ENCODE data around the gene KRTAP5-7.

Gene KRTAP5-7

GRCh38 chr11:71495286-71496230, 31.5 kb upstream of the KRTAP5-7 start:
- no peak for DNase-seq (ENCODE audit: low spot score)

DNA sequence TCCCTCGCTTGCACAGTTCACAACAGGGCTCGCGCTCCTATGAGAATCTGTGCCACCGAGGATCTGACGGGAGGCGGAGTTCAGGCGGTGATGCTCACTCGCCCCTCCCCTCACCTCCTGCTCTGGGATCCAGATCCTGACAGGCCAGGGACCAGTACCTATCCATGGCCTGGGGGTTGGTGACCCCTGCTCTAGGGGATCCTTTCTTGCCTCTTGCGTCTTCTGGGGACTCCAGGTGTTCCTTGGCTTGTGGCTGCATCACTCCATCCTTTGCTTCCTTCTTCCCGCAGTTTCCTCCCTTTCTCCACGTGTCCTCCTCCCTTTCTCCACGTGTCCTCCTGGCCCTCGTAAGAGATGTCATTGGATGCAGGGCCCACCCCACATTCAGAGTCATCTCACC, 30.6 kb upstream of the KRTAP5-7 start:
- no peak for DNase-seq (ENCODE audit: low spot score)

DNA sequence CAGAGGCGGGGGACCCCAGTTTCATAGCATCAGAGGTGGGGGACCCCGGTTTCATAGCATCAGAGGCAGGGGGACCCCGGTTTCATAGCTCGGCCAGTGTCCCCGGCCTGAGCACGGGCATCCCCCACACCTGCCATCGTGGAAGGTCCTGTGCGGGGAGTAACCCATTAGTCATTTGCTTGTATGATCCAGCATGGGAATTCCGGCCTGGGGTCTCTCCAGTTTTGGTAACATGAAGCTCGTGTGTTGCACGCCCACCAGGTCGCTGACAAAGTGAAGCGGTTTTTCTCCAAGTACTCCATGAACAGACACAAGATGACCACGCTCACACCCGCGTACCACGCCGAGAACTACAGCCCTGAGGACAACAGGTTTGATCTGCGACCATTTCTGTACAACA, 29.0 kb upstream of the KRTAP5-7 start:
- no peak for DNase-seq (ENCODE audit: low spot score)

DNA sequence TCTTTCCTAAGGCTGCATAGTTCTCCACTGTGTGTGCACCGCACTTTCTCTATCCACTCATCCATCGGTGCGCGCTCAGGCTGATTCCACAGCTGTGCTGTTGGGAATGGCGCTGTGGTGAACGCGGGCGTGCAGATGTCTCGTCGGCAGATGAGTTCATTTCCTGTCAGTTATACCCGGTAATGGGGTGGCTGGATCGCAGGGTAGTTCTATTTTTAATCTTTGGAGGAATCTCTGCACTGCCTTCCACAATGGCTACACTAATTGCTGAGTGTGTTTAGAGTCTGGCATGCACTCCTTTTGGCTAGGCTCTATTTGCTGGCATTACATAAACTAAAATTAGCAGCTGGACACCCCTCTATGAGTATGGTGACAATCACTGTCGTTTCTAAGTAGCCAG, 27.9 kb upstream of the KRTAP5-7 start:
- no peak for DNase-seq (ENCODE audit: low spot score)

DNA sequence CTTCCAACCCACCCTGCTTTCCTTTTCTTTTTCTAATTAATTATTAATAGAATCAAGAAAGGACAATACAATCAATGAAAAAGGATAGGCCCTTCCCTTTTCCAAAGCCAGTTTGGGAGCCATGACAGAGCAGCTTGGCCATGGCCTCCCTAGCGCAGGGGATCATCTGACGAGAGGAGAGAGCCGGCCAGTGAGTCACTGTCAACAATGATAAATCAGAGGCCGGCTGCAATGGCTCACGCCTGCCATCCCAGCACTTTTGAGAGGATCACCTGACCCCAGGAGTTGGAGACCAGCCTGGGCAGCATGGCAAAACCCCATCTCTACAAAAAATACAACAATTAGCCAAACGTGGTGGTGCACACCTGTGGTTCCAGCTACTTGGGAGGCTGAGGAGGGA, 27.5 kb upstream of the KRTAP5-7 start:
- no peak for DNase-seq (ENCODE audit: low spot score)

DNA sequence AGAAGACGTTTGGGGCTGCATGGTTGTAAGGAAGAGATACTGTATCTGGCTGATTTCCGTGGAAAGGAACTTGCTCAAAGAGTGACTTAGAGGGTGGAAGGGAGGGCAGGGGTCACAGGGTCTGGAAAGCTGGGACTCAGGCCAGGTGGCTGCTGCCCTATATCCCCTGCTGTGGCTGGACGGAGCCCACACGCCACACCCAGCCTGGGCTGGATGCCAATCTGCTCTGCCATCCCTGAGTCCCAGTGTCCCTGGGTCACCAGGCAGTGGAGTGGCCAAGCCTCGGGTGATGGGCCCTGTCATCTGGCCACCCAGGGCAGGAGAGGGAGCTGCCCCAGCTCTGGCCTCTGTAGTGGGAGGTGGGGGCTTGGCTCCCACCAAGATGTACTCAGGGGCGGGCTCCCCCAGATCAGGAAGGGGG, 26.5 kb upstream of the KRTAP5-7 start:
- no peak for DNase-seq (ENCODE audit: low spot score)

DNA sequence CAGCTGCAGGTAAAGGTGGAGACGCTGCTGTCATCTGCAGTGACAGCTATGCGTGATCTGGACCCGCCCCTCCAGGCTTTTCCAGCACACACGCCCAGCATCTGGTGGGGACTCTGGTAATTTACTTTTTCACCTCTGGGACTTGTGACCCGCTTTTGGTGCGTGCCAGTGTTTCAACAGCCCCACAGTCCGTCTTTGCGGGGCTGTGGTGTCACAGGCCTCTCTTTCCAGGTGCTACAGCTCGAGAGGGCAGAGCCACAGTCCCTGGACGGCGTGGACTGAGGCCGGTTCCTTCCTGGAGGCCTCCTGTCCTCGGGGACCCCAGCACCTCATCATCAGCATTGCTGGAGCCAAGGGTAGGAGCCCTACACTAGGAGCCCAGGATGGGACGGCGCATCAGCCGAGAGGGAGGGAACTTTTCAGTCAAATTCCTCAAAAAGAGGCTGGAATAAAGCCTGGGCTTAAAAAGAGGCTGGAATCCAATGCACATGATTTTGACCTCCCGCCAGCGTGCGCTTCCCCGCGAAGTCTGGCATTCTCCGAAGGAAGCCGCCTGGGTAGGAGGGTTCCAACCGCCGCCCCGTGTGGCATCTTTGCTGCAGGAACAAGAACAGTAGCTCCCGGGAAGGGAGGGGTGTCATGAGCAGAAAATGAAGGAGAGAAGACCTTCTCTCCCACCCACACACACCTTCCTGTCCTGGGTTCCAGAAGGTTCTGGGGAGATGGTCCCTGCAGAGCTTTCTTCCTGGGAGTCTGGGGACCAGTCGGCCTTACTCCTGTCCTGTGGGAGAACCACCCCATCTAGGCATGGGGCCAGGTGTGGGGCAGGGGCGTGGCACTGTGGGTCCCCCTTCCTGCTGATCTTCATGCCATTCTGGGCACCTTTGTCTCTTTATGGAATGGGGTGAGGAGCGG, 25.7 kb upstream of the KRTAP5-7 start:
- no peak for DNase-seq (ENCODE audit: low spot score)

- no peak for DNase-seq (ENCODE audit: low spot score)
These were observed 25.0 kb upstream of the KRTAP5-7 start for GRCh38 chr11:71502026-71502425.

DNA sequence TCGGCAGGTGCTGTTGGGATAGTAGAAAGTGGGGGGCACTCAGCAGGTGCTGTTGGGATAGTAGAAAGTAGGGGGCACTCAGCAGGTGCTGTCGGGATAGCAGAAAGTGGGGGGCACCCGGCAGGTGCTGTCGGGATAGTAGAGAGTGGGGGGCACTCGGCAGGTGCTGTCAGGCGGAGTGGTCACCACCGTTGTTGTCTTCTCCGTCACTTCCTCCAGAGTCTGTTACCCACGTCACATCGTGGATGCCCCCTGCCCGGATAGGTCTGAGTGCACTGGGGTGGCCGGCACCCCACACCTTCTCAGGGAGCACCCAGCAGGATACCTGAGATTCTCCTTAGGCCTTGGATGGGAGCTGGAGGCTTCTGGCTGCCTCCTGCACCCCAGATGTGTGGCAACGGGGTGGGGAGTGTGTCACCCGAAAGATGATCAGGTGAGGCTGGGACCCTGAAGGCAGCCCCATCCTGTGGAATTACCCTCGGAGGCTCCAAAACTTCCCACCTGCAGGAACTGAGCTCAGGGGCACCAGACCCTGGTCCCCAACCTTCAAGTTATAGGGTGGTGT, 24.1 kb upstream of the KRTAP5-7 start:
- DNase-seq (ENCODE audit: low spot score): no peak

GRCh38 chr11:71504531-71504930, 22.5 kb upstream of the KRTAP5-7 start:
- DNase-seq (ENCODE audit: low spot score): no peak

GRCh38 chr11:71505001-71505400, 22.1 kb upstream of the KRTAP5-7 start:
- DNase-seq (ENCODE audit: low spot score): no peak

GRCh38 chr11:71505781-71506180, 21.3 kb upstream of the KRTAP5-7 start:
- DNase-seq (ENCODE audit: low spot score): no peak

DNA sequence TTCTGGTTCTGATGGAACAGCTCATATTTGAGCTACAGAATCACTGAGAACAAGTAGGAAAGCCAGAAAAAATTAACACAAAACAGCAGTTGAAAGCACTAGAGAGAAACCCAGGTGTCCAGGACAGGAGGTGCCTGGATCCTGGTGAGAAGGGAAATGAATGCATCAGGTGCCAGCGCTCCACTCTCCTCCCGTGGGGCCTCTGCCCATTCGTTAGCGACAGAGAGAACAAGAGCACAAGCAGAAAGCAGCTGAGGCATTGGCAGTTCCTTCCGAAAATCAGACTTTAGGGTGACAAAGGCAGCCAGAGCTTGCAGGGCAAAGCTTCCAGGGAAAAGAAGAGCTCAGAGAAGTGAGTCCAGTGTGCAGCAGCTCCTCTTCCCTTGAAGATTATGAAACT, 20.0 kb upstream of the KRTAP5-7 start:
- DNase-seq (ENCODE audit: low spot score): no peak

- DNase-seq (ENCODE audit: low spot score): no peak
These were observed 8.3 kb upstream of the KRTAP5-7 start for GRCh38 chr11:71518506-71519471.

DNA sequence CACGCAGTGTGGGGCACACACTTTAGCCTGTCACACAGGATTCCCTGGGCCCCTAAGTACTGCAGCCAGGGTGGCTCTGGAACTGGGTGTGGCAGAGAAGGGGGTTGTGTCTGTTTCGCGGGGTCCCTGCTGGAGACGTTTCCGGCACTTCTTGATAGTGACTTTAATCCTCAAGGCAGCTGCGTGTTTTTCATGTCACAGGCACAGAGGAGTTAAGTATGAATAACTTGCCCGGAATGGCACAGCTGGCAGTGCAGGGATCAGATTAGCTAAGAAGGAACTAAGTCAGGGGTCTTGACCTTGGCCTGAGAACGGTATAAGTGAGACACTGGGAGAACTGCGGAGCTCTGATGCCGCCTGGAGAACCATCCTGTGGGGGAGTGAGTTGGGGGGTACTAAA, 7.5 kb upstream of the KRTAP5-7 start:
- no peak for DNase-seq (ENCODE audit: low spot score)

GRCh38 chr11:71525188-71525937, 1.7 kb upstream of the KRTAP5-7 start:
- no peak for DNase-seq (ENCODE audit: low spot score)

- no peak for DNase-seq (ENCODE audit: low spot score)
These were observed 1.1 kb upstream of the KRTAP5-7 start for GRCh38 chr11:71525938-71526495.

DNA sequence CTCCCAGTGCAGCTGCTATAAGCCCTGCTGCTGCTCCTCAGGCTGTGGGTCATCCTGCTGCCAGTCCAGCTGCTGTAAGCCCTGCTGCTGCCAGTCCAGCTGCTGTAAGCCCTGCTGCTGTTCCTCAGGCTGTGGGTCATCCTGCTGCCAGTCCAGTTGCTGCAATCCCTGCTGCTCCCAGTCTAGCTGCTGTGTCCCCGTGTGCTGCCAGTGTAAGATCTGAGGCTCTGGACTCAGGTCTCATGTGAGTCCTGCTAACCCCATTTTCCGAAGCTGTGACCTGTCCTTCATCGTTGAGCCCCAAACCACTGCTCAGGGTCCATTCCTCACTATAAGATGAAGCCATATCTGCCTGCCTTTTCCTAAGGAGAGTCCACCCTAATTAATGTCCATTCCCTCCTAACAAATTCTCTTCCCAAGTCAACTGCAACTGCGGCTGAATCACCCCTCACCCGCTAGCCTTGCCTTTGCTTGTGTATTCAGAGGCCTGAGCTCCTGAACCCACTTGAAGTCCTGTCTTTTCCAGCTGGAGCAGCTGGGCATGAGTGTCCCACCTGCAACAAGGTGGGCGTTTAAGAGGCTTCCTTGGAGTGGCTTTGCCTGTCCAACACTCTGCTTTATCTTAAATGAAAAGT, 626 bp downstream of the KRTAP5-7 start:
- no peak for DNase-seq (ENCODE audit: low spot score)

- no peak for DNase-seq (ENCODE audit: low spot score)
These were observed 3.5 kb downstream of the KRTAP5-7 start for GRCh38 chr11:71530602-71531001.
